Right ventricle myocardium inferior (tissue), 1 donor: ENCODE measurements around the gene RSU1. TPM values are rescaled to one million over a fixed set of nuclear protein-coding genes. Genes with fewer than 3 reads are reported as not detected.

ENCODE experiments used
- ATAC-seq: fragments of 200-7000 bp; cut with Tn5 transposase; one replicate; pipeline ENCODE4 v1.9.1; 2020; ENCODE audit warnings: mild to moderate bottlenecking, moderate library complexity
- DNase-seq: peaks from one replicate; pipeline ENCODE4 v3.0.0; 2021; ENCODE audit errors: missing footprints
- intact Hi-C: fragments of 100-400 bp; cut with DNase I; formaldehyde crosslinking; loops from one replicate; pipeline ENCODE4 v1.11.0; 2022
- total RNA-seq: library from RNA; stranded (reverse); fragmentation: NEBNext Ultra II Directional; extraction: Animal tissue kit (Norgen Biotek cat#: 25700); gene quantifications from one replicate; pipeline ENCODE4 v1.2.1, GENCODE V29; 2021
- donor health status: DM: no; HTN: yes; CAD: no; lungs with severe emphysema.

Gene RSU1
- total RNA-seq, 1 donor from 2014 or later = 56.1 TPM

GRCh38 chr10:16652154-16652553 is 165.1 kb downstream of the RSU1 start:
- no peak for ATAC-seq
- DNase-seq = no peak
- intact Hi-C loops = no loop called here

DNA sequence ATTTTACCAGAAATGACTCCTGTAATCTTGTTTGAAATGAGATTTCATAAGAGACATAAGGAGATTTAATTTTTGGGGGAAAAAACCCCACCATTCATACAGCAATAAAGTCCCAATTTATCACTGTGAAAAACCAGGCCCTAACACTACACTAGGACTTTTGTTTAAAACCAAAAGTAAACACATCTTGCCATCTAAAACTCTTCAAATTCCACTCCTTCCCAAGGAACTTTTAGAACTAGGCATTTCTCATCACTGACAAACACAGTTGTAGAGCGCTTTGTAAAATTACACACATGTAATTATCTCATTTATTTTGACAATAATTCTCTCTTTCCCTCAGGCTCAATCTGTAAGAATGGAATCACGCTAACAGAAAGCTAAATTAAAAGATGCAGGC is 167.5 kb downstream of the RSU1 start:
- DNase-seq (no peak), ATAC-seq (no peak)
- intact Hi-C loops = no loop called here

GRCh38 chr10:16648366-16648765 is 168.9 kb downstream of the RSU1 start:
- DNase-seq (no peak), ATAC-seq (no peak)
- intact Hi-C loops = no loop called here

- ATAC-seq = no peak
- intact Hi-C loops = no loop called here
- no peak for DNase-seq
Measured at GRCh38 chr10:16646181-16647059, 170.8 kb downstream of the RSU1 start.

- ATAC-seq (no peak), DNase-seq (no peak)
- intact Hi-C loops = no loop called here
Measured at GRCh38 chr10:16644146-16644545, 173.1 kb downstream of the RSU1 start.

GRCh38 chr10:16643502-16643901 is 173.7 kb downstream of the RSU1 start:
- ATAC-seq (no peak), DNase-seq (no peak)
- intact Hi-C loops = no loop called here

DNA sequence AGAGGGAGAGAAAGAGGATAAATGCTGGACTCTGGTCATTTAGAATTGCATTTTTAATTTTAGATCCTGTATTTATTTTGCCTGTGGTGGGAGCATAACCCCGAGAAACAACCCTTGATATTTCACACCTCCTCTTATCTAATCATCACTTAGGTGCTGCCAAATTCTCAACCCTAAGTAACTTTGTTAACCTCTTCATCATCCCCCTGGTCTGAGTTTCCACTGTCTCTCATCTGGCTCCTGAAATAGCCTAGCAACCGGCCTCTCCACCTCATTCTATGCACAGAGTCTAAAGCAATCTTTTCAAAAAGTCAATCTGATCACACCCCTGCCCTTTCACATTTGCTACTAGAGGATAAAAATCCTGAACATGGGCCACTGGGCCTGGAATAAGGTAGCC is 177.1 kb downstream of the RSU1 start:
- intact Hi-C loops = no loop called here
- no peak for DNase-seq
- peak; percentile 43 for ATAC-seq

- peak; percentile 23 for ATAC-seq
- no peak for DNase-seq
- intact Hi-C loops = no loop called here
Measured at GRCh38 chr10:16639471-16639870, 177.8 kb downstream of the RSU1 start.

DNA sequence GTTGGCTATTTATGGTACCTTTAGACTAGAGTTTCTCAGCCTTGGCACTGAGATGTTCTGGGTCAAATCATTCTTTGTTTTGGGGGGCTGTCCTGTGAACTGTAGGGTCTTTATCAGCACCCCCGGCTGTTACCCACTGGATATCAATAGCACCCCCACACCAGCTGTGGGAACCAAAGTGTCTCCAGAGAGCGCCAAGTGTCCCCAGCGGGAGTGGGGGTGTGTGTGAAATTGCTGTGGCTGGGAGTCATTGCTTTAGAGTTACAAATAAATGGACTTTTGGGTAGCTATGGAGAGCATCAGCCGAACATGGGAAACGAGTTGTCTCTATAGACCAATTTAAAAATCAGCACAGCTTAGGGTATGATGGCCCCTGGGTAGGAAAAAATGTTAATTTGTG is 184.2 kb downstream of the RSU1 start:
- DNase-seq (no peak), ATAC-seq (no peak)
- intact Hi-C loops = no loop called here

DNA sequence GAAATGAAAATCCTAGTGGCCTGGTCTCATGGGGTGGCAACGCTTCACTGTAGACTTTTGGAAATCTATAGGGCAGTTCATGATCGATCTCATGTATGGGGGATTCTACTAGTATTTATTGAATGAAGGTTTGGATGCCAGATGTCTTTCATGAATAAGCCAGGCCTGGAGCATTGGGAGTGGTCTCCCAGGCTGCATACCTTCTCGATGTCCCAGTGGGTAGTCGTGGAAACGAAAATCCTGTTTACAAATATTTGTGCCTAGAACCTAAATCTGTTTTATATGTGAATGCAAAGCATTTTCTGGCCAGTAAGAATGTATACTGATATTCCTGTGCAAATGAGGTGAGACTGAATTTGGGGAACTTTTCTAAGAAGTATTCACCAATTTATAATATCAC is 190.5 kb downstream of the RSU1 start:
- ATAC-seq (no peak), DNase-seq (no peak)
- intact Hi-C loops = no loop called here

DNA sequence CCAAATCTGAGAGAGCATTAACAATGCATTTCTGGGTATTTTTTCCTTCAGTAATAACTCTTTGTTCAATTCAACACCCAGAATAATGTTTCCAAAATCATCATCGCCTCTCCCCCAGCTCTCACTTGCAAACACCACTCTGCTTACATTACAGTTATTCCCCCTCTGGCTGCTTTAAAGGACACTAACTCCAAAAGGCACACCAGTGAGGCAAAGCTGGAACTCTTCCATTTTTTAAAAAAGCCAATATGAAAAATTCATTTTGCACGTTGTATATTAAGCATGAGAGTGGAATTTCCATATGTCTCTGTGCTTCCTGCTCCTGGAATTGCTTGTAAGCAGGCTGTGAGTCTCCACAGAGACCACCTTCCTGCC is 204.3 kb downstream of the RSU1 start:
- DNase-seq (no peak), ATAC-seq (no peak)
- intact Hi-C loops = no loop called here

- no peak for ATAC-seq
- intact Hi-C loops = no loop called here
- no peak for DNase-seq
Measured at GRCh38 chr10:16612115-16612980, 204.9 kb downstream of the RSU1 start.

DNA sequence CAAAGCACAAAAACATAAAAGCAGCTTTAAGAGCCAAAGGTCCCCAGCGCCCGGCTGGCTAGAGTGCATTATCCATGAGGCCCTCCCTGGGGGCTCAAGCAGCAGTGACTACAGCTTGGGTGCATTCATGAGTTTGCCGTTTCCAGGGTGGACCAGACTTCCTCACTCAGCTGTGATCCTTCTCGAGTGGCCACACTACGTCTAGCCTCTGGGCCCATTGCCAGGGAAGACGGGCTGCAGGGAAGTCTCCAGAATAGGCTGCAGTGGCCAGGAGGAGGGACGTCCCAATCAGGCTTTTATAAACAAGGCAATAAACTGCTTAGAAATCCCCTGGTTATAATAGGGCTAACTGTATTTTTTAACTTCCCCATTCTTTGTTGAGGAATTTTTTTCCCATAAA is 206.2 kb downstream of the RSU1 start:
- no peak for DNase-seq
- intact Hi-C loops = no loop called here
- ATAC-seq = peak; percentile 48

DNA sequence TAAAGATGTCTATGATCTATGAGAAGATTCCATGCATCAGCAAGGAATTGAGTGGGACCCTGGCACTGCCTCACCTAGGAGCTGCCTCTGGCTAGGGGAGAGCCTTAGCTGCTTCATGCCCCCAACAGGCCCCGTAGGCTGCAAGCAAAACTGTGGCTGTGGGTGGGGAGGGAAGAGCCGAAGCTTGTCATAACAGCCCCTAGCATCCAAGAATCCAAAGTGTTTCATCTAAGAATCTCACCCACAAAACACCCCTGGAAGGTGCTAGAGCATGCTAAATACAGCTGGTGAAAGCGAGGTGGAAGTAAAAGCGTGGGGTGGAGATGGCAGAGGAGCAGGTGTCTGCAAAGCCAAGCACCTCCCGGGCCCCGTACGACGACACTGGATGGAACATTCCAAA is 208.0 kb downstream of the RSU1 start:
- ATAC-seq (no peak), DNase-seq (no peak)
- intact Hi-C loops = no loop called here

- no peak for ATAC-seq
- intact Hi-C loops = no loop called here
- DNase-seq = no peak
Measured at GRCh38 chr10:16606923-16607322, 210.3 kb downstream of the RSU1 start.

GRCh38 chr10:16606421-16606820 is 210.8 kb downstream of the RSU1 start:
- ATAC-seq (no peak), DNase-seq (no peak)
- intact Hi-C loops = no loop called here

GRCh38 chr10:16603308-16603707 is 213.9 kb downstream of the RSU1 start:
- intact Hi-C loops = loop anchor here (5.0 kb wide), 1 partner anchor 189 kb away; no protein-coding TSS in a partner anchor
- DNase-seq = no peak
- ATAC-seq = no peak

- intact Hi-C loops = loop anchor here (5.0 kb wide), 1 partner anchor 190 kb away; no protein-coding TSS in a partner anchor
- no peak for ATAC-seq
- no peak for DNase-seq
Measured at GRCh38 chr10:16602104-16602775, 215.0 kb downstream of the RSU1 start.

DNA sequence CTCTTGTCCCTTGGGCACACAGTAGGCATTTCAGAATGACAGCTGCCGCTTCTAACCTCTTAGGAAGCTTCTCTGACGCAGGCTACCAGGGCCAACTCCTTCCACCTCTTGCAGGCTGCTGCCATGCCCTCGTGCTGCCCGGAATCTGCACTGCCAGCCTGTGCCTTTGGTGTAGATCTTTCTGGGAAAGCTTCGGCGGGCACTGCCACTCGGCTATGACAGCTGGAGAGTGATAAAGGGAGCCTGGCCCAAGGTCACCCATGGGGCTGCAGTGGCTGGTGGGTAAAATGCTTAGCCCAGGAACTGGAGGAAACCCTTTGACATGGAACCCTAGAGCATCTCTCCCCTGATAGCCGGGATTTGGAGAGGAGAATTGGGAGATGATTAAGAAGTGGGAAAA is 217.6 kb downstream of the RSU1 start:
- ATAC-seq (peak; percentile 74), DNase-seq (no peak)
- intact Hi-C loops = loop anchor here (5.0 kb wide), 1 partner anchor 193 kb away; no protein-coding TSS in a partner anchor
